Activated T-cell treated with anti-CD3 and anti-CD28 coated beads, Interleukin-2, amount 50 U/mL, for 72 hours (primary cell): Measurements from ENCODE around the gene EGFL7. TPM values are rescaled to one million over a fixed set of nuclear protein-coding genes. Genes with fewer than 3 reads are reported as not detected.

Experiments used
- ATAC-seq, 2 donors: fragments of 150-1000 bp; cut with Tn5 transposase; replicated peaks in 1 of 2; 2 replicates each; pipeline ENCODE4 v1.10.0; 2021; ENCODE audit warnings: moderate library complexity in 2 of 2, mild to moderate bottlenecking in 1 of 2
- DNase-seq, 2 donors: peaks; one replicate each; pipeline ENCODE4 v3.0.0; 2021 to 2022; ENCODE audit warnings: mixed read lengths in 1 of 2
- H3K27ac Mint-ChIP-seq: one replicate; pipeline ENCODE4 v1.8.0; 2022; ENCODE audit warnings: mild to moderate bottlenecking, moderate library complexity, mixed read lengths
- H3K27me3 Mint-ChIP-seq: one replicate; pipeline ENCODE4 v1.8.0; 2022; ENCODE audit warnings: low read depth, mixed read lengths
- H3K36me3 Mint-ChIP-seq, 2 donors: one replicate each; pipeline ENCODE4 v1.8.0; 2022; ENCODE audit warnings: mixed read lengths in 2 of 2, mild to moderate bottlenecking in 1 of 2; ENCODE audit not compliant: insufficient read depth in 2 of 2
- H3K4me1 Mint-ChIP-seq: one replicate; pipeline ENCODE4 v1.8.0; 2022; ENCODE audit warnings: low read depth, mixed read lengths
- H3K4me3 Mint-ChIP-seq, 2 donors: one replicate each; pipeline ENCODE4 v1.8.0; 2022; ENCODE audit warnings: mild to moderate bottlenecking in 2 of 2, mixed read lengths in 2 of 2, moderate library complexity in 2 of 2
- H3K9me3 Mint-ChIP-seq, 2 donors: one replicate each; pipeline ENCODE4 v1.8.0; 2022; ENCODE audit warnings: mixed read lengths in 2 of 2
- total RNA-seq, 2 donors: library from RNA; stranded (reverse); gene quantifications; one replicate each; pipeline ENCODE4 v1.2.3, GENCODE V29; 2022

Gene EGFL7
- total RNA-seq, 2 donors from 2014 or later = 0.93 to 1.1 TPM

DNA sequence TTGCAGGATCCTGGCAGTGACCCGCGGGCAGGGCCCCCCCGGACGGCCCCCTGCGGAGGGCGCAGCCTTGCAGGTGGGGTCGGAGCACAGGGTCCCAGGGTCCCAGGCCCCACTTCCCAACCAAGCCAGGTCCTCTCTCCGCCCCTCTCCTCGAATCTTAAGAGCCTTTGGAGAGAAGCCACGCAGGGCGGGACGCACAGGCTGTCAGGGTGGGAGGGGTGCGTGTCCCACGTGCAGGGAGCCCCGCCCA is 18.4 kb upstream of the EGFL7 start:
- H3K36me3 Mint-ChIP-seq = no peaks in the 10 kb centered on the region
- H3K4me3 Mint-ChIP-seq = peak overlapping the region in 1 of 2 donors; percentile 12
- DNase-seq (no peak), ATAC-seq (no peak)
- no peaks in the 10 kb centered on the region for H3K9me3 Mint-ChIP-seq
- H3K27me3 Mint-ChIP-seq = peaks cover 21% of the 10 kb centered on the region
- no peak overlapping the region for H3K27ac Mint-ChIP-seq
- H3K4me1 Mint-ChIP-seq = no peaks in the 10 kb centered on the region

DNA sequence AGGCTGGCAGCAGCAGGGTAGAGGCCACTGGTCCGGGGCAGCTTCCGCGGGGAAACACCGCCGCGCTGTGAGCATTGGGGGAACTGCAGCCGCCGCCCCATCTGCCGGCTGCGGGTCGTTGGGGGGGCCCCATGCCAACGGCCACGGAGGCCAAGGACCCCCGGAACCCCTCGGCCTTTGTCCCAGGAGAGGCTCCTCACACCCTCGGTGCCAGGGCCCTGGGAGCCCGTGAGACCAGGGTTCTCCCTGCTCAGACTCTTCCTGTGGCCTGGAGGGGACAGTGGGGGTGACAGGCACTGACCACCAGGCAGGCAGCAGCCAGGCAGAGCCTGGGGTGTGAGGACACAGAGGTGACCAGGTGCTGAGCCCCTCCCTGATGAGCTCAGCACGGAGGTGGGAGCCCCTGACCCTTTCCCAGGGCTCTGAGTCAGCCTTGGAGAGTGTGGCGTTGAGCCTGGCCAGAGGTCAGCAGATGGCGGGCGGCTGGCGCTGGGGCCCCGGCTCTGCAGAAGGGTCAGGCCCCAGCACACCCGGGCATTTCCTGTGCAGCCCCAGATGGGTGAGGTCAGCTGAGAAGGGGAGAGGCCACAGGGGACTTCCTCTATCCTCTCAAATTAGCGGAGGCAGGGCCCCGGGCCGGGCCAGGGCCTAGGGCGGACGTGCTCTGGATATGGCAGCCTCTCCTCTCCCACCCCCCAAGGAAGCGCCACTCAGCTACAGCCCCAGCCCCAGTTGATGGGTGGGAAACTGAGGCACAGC is 17.9 kb upstream of the EGFL7 start:
- no peak overlapping the region for H3K27ac Mint-ChIP-seq
- no peak overlapping the region for H3K4me3 Mint-ChIP-seq
- peaks cover 21% of the 10 kb centered on the region for H3K27me3 Mint-ChIP-seq
- ATAC-seq (peak; percentile 96 to 99), DNase-seq (peak; percentile 78 to 82)
- H3K4me1 Mint-ChIP-seq = no peaks in the 10 kb centered on the region
- H3K36me3 Mint-ChIP-seq = no peaks in the 10 kb centered on the region
- H3K9me3 Mint-ChIP-seq = no peaks in the 10 kb centered on the region

GRCh38 chr9:136645352-136645902 is 17.3 kb upstream of the EGFL7 start:
- peaks cover 21% of the 10 kb centered on the region for H3K27me3 Mint-ChIP-seq
- no peaks in the 10 kb centered on the region for H3K9me3 Mint-ChIP-seq
- DNase-seq (no peak), ATAC-seq (no peak)
- no peak overlapping the region for H3K27ac Mint-ChIP-seq
- no peaks in the 10 kb centered on the region for H3K4me1 Mint-ChIP-seq
- H3K4me3 Mint-ChIP-seq = no peak overlapping the region
- no peaks in the 10 kb centered on the region for H3K36me3 Mint-ChIP-seq

- no peak overlapping the region for H3K27ac Mint-ChIP-seq
- H3K27me3 Mint-ChIP-seq = peaks cover 21% of the 10 kb centered on the region
- no peaks in the 10 kb centered on the region for H3K9me3 Mint-ChIP-seq
- no peaks in the 10 kb centered on the region for H3K36me3 Mint-ChIP-seq
- H3K4me1 Mint-ChIP-seq = no peaks in the 10 kb centered on the region
- ATAC-seq (no peak), DNase-seq (no peak)
- H3K4me3 Mint-ChIP-seq = no peak overlapping the region
Measured at GRCh38 chr9:136645903-136646754, 16.6 kb upstream of the EGFL7 start.

DNA sequence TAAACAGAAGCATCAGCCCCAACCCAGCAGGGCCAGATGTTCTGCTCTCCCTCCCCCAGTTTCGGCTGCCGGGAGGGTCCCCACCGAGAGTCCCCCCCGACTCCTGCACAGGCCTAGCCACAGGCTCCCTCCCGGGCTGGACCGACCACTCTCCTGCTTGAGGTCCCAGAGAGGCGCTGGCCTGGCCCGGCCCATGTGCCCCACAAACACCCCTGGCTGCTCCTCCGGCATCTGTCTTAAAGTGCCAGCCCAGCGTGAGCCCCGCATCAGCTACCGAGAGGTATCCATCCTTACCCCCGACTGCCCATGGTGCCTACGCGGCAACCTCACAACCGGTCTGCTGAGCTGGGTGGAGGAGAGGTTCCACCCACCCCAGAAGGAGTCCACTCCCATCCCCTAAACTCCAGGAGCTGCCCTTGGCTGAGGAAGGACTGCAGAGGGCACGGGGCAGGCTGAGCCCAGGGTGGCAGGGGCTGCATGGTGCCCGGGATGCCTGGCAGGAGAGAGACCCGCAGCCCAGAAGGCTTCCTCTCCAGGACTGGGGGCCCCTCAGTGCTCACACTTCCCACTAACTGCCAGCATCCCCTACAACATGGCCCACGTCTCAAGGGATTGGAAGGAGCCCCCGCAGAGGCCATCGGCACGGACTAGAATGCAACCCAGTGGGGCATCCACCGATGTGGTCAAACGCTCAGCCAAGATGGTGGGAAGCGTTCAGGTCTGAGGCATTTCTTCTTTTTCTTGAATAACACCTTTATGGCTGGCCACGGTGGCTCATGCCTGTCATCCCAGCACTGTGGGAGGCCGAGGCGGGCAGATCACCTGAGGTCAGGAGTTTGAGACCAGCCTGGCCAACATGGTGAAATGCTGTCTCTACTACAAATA is 15.6 kb upstream of the EGFL7 start:
- no peak overlapping the region for H3K4me3 Mint-ChIP-seq
- no peak for ATAC-seq
- H3K9me3 Mint-ChIP-seq = no peaks in the 10 kb centered on the region
- H3K27me3 Mint-ChIP-seq = peaks cover 21% of the 10 kb centered on the region
- no peaks in the 10 kb centered on the region for H3K36me3 Mint-ChIP-seq
- no peak for DNase-seq
- H3K27ac Mint-ChIP-seq = no peak overlapping the region
- H3K4me1 Mint-ChIP-seq = no peaks in the 10 kb centered on the region

GRCh38 chr9:136648751-136649150 is 14.0 kb upstream of the EGFL7 start:
- DNase-seq (no peak), ATAC-seq (no peak)
- no peaks in the 10 kb centered on the region for H3K9me3 Mint-ChIP-seq
- H3K4me3 Mint-ChIP-seq = no peak overlapping the region
- H3K36me3 Mint-ChIP-seq = no peaks in the 10 kb centered on the region
- H3K4me1 Mint-ChIP-seq = no peaks in the 10 kb centered on the region
- H3K27ac Mint-ChIP-seq = no peak overlapping the region
- H3K27me3 Mint-ChIP-seq = peaks cover 15% of the 10 kb centered on the region

- Mint-ChIP-seq H3K9me3 (no peaks in the 10 kb centered on the region), H3K4me1 (no peaks in the 10 kb centered on the region), H3K36me3 (no peaks in the 10 kb centered on the region), H3K27ac (no peak overlapping the region), H3K27me3 (peaks cover 11% of the 10 kb centered on the region), H3K4me3 (no peak overlapping the region)
- ATAC-seq (no peak), DNase-seq (no peak)
Measured at GRCh38 chr9:136650021-136650420, 12.7 kb upstream of the EGFL7 start.

GRCh38 chr9:136650648-136651047 is 12.1 kb upstream of the EGFL7 start:
- H3K9me3 Mint-ChIP-seq = no peaks in the 10 kb centered on the region
- no peak for DNase-seq
- H3K27ac Mint-ChIP-seq = no peak overlapping the region
- H3K4me3 Mint-ChIP-seq = no peak overlapping the region
- peaks cover 11% of the 10 kb centered on the region for H3K27me3 Mint-ChIP-seq
- H3K36me3 Mint-ChIP-seq = no peaks in the 10 kb centered on the region
- no peak for ATAC-seq
- H3K4me1 Mint-ChIP-seq = no peaks in the 10 kb centered on the region

- peaks cover 5% of the 10 kb centered on the region for H3K4me1 Mint-ChIP-seq
- no peak for DNase-seq
- H3K27ac Mint-ChIP-seq = no peak overlapping the region
- ATAC-seq = no peak
- H3K27me3 Mint-ChIP-seq = peaks cover 19% of the 10 kb centered on the region
- no peaks in the 10 kb centered on the region for H3K9me3 Mint-ChIP-seq
- H3K4me3 Mint-ChIP-seq = no peak overlapping the region
- H3K36me3 Mint-ChIP-seq = no peaks in the 10 kb centered on the region
Measured at GRCh38 chr9:136651860-136652259, 10.9 kb upstream of the EGFL7 start.

- no peaks in the 10 kb centered on the region for H3K9me3 Mint-ChIP-seq
- no peak overlapping the region for H3K4me3 Mint-ChIP-seq
- no peak for DNase-seq
- ATAC-seq = no peak
- peaks cover 11% of the 10 kb centered on the region for H3K4me1 Mint-ChIP-seq
- H3K27me3 Mint-ChIP-seq = peaks cover 31% of the 10 kb centered on the region
- no peaks in the 10 kb centered on the region for H3K36me3 Mint-ChIP-seq
- H3K27ac Mint-ChIP-seq = no peak overlapping the region
Measured at GRCh38 chr9:136653323-136654079, 9.2 kb upstream of the EGFL7 start.

- Mint-ChIP-seq H3K9me3 (no peaks in the 10 kb centered on the region), H3K4me1 (peaks cover 11% of the 10 kb centered on the region), H3K36me3 (no peaks in the 10 kb centered on the region), H3K4me3 (no peak overlapping the region), H3K27me3 (peaks cover 29% of the 10 kb centered on the region), H3K27ac (no peak overlapping the region)
- ATAC-seq (no peak), DNase-seq (no peak)
Measured at GRCh38 chr9:136654820-136655535, 7.7 kb upstream of the EGFL7 start.
